Gastroesophageal sphincter (tissue), 3 donors: ENCODE measurements around the gene TNFRSF19.

Experiments used
- CTCF ChIP-seq, 4 experiments: fragments of 200-600 bp in 2 of 4; fragments of 450-650 bp in 2 of 4; sonication (generic) in 1 of 4; IDR thresholded peaks; one replicate each; pipeline ENCODE4 v1.5.1; 2017 to 2019; ENCODE audit warnings: antibody characterized with exemption in 4 of 4, mild to moderate bottlenecking in 2 of 4, moderate library complexity in 2 of 4
- EP300 ChIP-seq: sonication (generic); formaldehyde crosslinking; IDR thresholded peaks from one replicate; pipeline ENCODE4 v1.6.1; 2017; ENCODE audit warnings: antibody characterized with exemption, mild to moderate bottlenecking

DNA sequence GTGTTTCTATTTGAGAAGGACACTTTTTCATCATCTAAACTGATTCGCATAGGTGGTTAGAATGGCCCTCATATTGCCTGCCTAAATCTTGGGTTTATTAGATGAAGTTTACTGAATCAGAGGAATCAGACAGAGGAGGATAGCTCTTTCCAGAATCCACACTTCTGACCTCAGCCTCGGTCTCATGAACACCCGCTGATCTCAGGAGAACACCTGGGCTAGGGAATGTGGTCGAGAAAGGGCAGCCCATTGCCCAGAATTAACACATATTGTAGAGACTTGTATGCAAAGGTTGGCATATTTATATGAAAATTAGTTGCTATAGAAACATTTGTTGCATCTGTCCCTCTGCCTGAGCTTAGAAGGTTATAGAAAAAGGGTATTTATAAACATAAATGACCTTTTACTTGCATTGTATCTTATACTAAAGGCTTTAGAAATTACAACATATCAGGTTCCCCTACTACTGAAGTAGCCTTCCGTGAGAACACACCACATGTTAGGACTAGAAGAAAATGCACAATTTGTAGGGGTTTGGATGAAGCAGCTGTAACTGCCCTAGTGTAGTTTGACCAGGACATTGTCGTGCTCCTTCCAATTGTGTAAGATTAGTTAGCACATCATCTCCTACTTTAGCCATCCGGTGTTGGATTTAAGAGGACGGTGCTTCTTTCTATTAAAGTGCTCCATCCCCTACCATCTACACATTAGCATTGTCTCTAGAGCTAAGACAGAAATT lies 103.8 kb downstream of the TNFRSF19 start:
- TF ChIP-seq CTCF (IDR thresholded peaks at IDR 0.05) (no peak), EP300 (no peak)
